LNCaP clone FGC (cell line): Measurements from ENCODE around the gene SLC9C2.
A peak's percentile ranks its signal among the peaks of the same experiment; 100 is the strongest.
"Not testable (repeated sequence)": the region's sequence is repeated elsewhere in the genome, so short reads cannot be mapped to it uniquely, and the experiment has no call there.

Experiments used
- DNase-seq: peaks from one replicate; pipeline ENCODE4 v3.0.0-alpha.2; 2011; ENCODE audit warnings: low read depth
- H3K4me3 ChIP-seq: 2 replicates; pipeline ENCODE4 v1.5.1; 2011; ENCODE audit warnings: mild to moderate bottlenecking, low read depth, low read length, control low read depth
- TF ChIP-seq, protein P1 (sequence below): IDR thresholded peaks from 2 replicates; pipeline ENCODE4 v1.5.1; 2012; ENCODE audit warnings: mild to moderate bottlenecking; ENCODE audit not compliant: control insufficient read depth, insufficient read depth; ENCODE audit errors: extremely low read depth

Gene SLC9C2

DNA sequence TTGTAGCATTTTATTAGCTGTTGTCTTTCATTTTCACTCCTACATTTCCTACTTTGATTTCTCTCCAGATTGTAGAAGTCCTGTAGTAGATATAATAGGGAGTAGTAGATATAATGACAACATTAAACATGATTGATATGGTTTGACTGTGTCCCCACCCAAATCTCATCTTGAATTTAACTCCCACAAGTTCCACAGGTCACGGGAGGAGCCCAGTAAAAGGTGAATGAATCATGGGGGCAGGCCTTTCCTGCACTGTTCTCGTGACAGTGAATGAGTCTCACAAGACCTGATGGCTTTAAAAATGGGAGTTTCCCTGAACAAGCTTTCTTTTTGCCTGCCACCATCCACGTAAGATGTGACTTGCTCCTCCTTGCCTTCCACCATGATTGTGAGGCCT, 133.2 kb downstream of the SLC9C2 start:
- TF ChIP-seq, protein P1, sequence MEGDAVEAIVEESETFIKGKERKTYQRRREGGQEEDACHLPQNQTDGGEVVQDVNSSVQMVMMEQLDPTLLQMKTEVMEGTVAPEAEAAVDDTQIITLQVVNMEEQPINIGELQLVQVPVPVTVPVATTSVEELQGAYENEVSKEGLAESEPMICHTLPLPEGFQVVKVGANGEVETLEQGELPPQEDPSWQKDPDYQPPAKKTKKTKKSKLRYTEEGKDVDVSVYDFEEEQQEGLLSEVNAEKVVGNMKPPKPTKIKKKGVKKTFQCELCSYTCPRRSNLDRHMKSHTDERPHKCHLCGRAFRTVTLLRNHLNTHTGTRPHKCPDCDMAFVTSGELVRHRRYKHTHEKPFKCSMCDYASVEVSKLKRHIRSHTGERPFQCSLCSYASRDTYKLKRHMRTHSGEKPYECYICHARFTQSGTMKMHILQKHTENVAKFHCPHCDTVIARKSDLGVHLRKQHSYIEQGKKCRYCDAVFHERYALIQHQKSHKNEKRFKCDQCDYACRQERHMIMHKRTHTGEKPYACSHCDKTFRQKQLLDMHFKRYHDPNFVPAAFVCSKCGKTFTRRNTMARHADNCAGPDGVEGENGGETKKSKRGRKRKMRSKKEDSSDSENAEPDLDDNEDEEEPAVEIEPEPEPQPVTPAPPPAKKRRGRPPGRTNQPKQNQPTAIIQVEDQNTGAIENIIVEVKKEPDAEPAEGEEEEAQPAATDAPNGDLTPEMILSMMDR, result no peak
- DNase-seq, result no peak
- H3K4me3 ChIP-seq, result no peak overlapping the region

GRCh38 chr1:173467426-173467825, 135.4 kb downstream of the SLC9C2 start:
- no peak overlapping the region for H3K4me3 ChIP-seq
- no peak for DNase-seq
- TF ChIP-seq, protein P1, result no peak

DNA sequence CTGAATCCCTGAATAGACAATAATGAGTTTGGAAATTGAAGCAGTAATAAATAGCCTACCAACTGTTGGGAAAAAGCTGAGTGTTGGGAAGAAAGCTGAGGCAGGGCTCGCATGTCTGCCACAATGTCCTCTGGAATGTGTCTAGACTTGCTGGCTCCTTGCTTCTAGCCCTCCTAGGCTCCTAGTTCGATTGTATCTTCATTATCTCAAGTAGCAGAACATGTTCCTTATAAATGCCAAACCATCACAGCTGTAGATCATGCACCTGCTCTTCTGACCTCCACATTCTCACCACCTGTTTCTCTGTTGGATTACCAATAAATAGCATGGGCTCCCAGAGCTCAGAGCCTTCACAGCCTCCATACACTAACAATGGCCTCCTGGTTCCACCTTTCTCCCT, 138.7 kb downstream of the SLC9C2 start:
- DNase-seq, result not testable (repeated sequence)

GRCh38 chr1:173462666-173463065, 140.2 kb downstream of the SLC9C2 start:
- DNase-seq, H3K4me3 ChIP-seq: not testable (repeated sequence)

More for the DNA sequence above, 138.7 kb downstream of the SLC9C2 start:
- not testable (repeated sequence) for H3K4me3 ChIP-seq

DNA sequence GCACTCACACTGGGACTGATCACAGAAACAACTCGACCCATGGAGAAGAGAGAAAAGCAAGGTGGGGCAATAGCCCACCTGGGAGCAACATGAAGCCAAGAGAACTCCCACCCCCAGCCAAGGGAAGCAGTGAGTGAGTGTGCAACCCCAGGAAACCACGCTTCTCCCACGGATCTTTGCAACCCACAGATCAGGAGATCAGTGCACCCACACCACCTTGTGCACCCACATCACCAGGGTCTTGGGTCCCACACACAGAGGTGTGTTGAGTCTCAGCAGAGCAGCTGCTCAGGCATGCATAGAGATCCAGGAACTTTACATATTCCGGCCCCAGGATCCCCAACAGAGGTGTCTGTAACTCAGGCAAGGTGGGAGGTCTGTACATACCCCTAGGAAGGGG, 143.0 kb downstream of the SLC9C2 start:
- H3K4me3 ChIP-seq, result no peak overlapping the region
- TF ChIP-seq, protein P1, result no peak
- no peak for DNase-seq

- no peak overlapping the region for H3K4me3 ChIP-seq
- TF ChIP-seq, protein P1, result no peak
- no peak for DNase-seq
Observed at GRCh38 chr1:173454966-173455524, 147.8 kb downstream of the SLC9C2 start.

GRCh38 chr1:173453982-173454381, 148.9 kb downstream of the SLC9C2 start:
- TF ChIP-seq, protein P1, result no peak
- no peak for DNase-seq

DNA sequence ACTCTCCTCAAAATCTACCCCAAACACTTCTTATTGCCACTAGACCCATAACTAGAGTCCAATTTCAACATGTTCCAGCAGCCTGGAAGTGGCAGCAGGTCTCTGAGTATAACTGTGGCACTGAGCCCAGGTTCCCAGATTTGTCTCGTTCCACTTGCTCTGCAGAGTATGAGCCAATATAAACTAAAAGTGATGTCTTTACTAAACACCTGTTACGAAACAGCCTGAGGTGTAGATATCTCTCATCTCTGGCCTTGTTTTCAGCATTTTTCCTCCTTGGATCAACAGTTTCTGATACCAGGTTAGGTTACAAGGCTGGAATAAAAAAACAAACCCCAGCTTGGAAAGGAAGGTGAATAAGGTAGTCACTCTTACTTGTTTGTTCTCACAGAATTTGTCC, 150.9 kb downstream of the SLC9C2 start:
- TF ChIP-seq, protein P1, result no peak
- DNase-seq, result peak; percentile 97
- H3K4me3 ChIP-seq, result no peak overlapping the region

More at GRCh38 chr1:173453982-173454381, 148.9 kb downstream of the SLC9C2 start:
- H3K4me3 ChIP-seq, result no peak overlapping the region
